Measurements from ENCODE around the gene GNPTG.

Gene GNPTG

GRCh38 chr16:1394367-1394951 lies 42.7 kb downstream of the GNPTG start:
- no peak for DNase-seq (ENCODE audit: low read depth in 2 of 2)

- no peak for DNase-seq (ENCODE audit: low read depth in 2 of 2)
Observed at GRCh38 chr16:1395444-1396031, 43.8 kb downstream of the GNPTG start.

- no peak for DNase-seq (ENCODE audit: low read depth in 2 of 2)
Observed at GRCh38 chr16:1397779-1398178, 46.0 kb downstream of the GNPTG start.

GRCh38 chr16:1398351-1398750 lies 46.6 kb downstream of the GNPTG start:
- no peak for DNase-seq (ENCODE audit: low read depth in 2 of 2)

GRCh38 chr16:1398826-1399581 lies 47.3 kb downstream of the GNPTG start:
- no peak for DNase-seq (ENCODE audit: low read depth in 2 of 2)

- no peak for DNase-seq (ENCODE audit: low read depth in 2 of 2)
Observed at GRCh38 chr16:1401061-1401757, 49.5 kb downstream of the GNPTG start.

- DNase-seq (ENCODE audit: low read depth in 2 of 2) = no peak
Observed at GRCh38 chr16:1401758-1402154, 50.0 kb downstream of the GNPTG start.

GRCh38 chr16:1403036-1403435 lies 51.3 kb downstream of the GNPTG start:
- no peak for DNase-seq (ENCODE audit: low read depth in 2 of 2)

GRCh38 chr16:1403733-1404132 lies 52.0 kb downstream of the GNPTG start:
- no peak for DNase-seq (ENCODE audit: low read depth in 2 of 2)

GRCh38 chr16:1407753-1408152 lies 56.0 kb downstream of the GNPTG start:
- no peak for DNase-seq (ENCODE audit: low read depth in 2 of 2)

GRCh38 chr16:1408171-1408837 lies 56.6 kb downstream of the GNPTG start:
- peak; percentile 89 to 90 for DNase-seq (ENCODE audit: low read depth in 2 of 2)

GRCh38 chr16:1412847-1413246 lies 61.1 kb downstream of the GNPTG start:
- DNase-seq (ENCODE audit: low read depth in 2 of 2) = no peak
